ENCODE data around the gene PCCA.

PCCA gene

DNA sequence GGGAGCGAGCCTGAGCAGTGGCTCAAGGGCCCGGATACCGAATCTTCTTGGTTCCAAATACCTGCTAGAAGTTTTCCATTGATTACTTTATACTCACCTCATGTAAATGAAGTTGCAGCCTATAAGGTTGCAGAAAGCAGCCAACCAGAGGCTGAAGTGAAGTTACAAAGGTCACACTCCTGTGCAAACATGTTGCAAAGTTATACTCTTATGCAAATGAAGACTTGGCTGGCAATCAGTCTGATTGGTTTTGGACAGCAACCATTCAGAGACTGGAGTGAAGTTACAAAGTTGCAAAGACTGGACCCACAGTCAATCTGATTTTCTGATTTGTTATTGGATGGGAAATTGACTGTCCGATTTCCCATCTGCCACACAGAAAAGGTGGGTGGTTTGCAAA is 347.2 kb downstream of the PCCA start:
- TF ChIP-seq, protein P1, sequence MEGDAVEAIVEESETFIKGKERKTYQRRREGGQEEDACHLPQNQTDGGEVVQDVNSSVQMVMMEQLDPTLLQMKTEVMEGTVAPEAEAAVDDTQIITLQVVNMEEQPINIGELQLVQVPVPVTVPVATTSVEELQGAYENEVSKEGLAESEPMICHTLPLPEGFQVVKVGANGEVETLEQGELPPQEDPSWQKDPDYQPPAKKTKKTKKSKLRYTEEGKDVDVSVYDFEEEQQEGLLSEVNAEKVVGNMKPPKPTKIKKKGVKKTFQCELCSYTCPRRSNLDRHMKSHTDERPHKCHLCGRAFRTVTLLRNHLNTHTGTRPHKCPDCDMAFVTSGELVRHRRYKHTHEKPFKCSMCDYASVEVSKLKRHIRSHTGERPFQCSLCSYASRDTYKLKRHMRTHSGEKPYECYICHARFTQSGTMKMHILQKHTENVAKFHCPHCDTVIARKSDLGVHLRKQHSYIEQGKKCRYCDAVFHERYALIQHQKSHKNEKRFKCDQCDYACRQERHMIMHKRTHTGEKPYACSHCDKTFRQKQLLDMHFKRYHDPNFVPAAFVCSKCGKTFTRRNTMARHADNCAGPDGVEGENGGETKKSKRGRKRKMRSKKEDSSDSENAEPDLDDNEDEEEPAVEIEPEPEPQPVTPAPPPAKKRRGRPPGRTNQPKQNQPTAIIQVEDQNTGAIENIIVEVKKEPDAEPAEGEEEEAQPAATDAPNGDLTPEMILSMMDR (IDR thresholded peaks at IDR 0.05; ENCODE audit: extremely low read depth, insufficient read depth, missing control alignments), result no peak
- in situ Hi-C loops (cut with MboI; ENCODE audit: low pct_unique_long_range_greater_than_20kb, low sequenced_read_pairs, unreplicated experiment), result no loop called here
- DNase-seq (ENCODE audit: low spot score), result no peak

DNA sequence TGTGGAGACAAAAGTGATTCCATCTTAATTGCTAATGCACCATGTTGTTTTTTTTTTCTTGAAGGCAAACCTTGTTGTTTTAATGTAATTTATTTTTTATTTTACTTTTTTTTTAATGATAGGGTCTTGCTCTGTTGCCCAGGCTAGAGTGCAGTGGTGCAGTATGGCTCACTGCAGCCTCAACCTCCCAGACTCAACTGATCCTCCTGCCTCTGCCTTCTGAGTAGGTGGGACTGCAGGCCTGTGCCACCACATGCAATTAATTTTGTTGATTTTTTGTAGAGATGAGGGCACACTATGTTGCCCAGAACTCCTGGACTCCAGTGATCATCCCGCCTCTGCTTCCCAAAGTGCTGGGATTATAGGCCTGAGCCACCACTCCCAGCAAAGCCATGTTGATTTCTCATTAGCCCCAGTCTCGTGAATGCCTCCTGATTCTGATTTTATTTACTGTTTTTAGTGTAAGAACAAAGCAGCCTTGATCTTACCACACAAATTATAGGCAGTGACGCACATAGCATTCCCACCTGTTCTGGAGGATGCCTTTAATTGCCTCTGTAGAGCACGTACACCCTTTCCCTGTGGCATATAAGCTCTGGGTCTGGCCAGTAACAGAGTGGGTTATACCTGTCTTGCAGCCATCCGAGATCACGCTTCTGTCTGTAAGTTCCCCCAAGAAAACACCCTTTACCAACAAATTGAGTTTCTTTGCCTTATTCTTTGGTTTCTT is 349.3 kb downstream of the PCCA start:
- no peak for DNase-seq (ENCODE audit: low spot score)
- TF ChIP-seq, protein P1 (IDR thresholded peaks at IDR 0.05; ENCODE audit: extremely low read depth, insufficient read depth, missing control alignments), result no peak
- in situ Hi-C loops (cut with MboI; ENCODE audit: low pct_unique_long_range_greater_than_20kb, low sequenced_read_pairs, unreplicated experiment), result no loop called here

DNA sequence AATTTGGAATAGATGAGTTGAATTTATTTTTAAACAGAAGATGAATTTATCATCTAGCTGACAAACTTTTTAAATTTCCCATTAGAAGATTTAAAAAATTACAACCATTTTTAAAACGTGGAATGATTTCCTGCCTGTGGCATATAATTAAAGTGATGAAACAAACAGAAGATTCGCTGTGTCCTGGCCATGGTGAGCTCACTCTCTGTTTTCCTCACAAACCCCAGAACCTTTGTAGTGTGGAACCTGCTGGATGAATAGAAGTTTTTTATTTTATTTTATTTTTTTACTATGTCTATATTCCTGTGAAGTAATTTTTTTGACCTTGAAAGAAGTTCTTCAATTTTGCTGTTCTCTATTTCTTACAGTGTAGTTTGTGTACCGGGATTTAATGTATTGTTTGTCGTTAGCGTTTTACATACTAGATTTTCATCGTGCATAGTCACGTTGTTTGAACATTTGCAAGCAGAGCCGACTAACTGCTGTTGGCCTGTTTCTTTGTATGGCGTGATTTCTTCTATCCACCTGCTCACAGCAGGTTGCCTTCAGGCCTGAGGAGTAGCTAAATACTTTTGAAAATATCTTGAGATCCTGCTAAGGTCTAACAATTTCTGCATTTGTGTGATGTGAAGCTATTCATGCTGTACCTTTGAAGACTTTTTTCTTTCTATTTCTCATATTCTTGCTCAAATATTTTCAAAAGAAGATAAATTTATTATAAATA is 350.5 kb downstream of the PCCA start:
- in situ Hi-C loops (cut with MboI; ENCODE audit: low pct_unique_long_range_greater_than_20kb, low sequenced_read_pairs, unreplicated experiment), result no loop called here
- TF ChIP-seq, protein P1 (IDR thresholded peaks at IDR 0.05; ENCODE audit: extremely low read depth, insufficient read depth, missing control alignments), result no peak
- no peak for DNase-seq (ENCODE audit: low spot score)

DNA sequence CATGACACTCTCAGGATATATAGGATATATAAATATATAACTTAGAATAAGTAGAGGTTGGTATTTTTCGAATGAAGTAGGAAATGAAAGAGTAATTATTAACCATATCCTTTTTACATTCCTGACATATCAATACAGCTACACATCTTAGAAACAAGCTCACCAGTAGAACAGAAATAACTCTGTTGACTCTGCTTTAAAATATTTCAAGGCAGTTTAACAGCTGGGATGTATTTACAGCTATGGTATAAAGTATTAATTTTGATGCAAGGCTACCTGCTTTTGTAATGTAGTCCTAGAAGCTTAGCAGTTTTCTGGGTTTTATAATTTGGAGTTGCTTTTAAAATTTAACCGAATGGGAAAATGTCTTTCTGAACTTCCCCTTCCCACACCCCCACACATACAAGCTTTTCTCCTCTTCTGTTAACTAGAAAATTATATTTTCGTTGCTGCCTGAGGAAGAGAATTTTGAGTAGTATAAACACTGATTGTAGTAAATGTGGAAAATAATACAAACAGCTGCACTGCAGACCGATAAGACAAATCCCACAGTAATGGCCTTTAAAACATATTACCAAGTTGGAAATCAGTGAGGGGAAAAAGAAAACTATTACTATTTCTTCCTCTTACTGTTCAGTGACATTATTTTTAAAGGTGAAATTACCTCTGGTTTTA is 352.0 kb downstream of the PCCA start:
- TF ChIP-seq, protein P1 (IDR thresholded peaks at IDR 0.05; ENCODE audit: extremely low read depth, insufficient read depth, missing control alignments), result no peak
- in situ Hi-C loops (cut with MboI; ENCODE audit: low pct_unique_long_range_greater_than_20kb, low sequenced_read_pairs, unreplicated experiment), result no loop called here
- DNase-seq (ENCODE audit: low spot score), result no peak

DNA sequence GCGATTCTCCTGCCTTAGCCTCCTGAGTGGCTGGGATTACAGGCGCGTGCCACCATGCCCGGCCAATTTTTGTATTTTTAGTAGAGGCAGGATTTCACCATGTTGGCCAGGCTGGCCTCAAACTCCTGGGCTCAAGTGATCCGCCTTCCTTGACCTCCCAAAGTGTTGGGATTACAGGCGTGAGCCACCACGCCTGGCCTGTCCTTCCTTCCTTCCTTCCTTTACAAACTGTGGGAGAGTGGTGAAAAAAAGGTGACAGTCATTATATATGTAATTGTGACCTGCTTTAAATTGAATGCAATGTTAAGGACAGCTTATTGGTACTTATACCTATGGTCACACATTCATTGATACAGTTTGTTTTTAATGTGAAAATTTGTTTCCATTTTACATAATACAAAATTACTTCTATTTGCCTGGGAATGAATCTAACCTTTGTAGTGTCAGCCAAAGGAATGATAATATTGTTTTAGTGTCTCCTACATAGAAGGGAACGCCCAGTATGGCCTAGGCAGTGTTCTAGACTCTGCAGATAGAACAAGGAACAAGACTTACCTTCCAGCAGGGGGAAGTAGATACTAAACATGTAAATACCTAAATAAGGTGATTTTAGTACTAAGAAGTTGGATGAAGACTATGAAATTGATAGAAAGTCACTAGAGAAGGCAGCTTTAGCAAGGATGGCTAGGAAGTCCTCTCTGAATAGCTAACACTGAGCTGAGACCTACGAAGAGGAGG is 353.4 kb downstream of the PCCA start:
- TF ChIP-seq, protein P1 (IDR thresholded peaks at IDR 0.05; ENCODE audit: extremely low read depth, insufficient read depth, missing control alignments), result peak; percentile 7
- in situ Hi-C loops (cut with MboI; ENCODE audit: low pct_unique_long_range_greater_than_20kb, low sequenced_read_pairs, unreplicated experiment), result no loop called here
- DNase-seq (ENCODE audit: low spot score), result no peak
